Measurements from ENCODE around the gene JARID2. TPM values are rescaled to one million over a fixed set of nuclear protein-coding genes. Genes with fewer than 3 reads are reported as not detected.

The JARID2 gene
- total and polyA plus RNA-seq, 3 experiments from 2014 or later: 12.0 to 25.5 (median 25.0) TPM

DNA sequence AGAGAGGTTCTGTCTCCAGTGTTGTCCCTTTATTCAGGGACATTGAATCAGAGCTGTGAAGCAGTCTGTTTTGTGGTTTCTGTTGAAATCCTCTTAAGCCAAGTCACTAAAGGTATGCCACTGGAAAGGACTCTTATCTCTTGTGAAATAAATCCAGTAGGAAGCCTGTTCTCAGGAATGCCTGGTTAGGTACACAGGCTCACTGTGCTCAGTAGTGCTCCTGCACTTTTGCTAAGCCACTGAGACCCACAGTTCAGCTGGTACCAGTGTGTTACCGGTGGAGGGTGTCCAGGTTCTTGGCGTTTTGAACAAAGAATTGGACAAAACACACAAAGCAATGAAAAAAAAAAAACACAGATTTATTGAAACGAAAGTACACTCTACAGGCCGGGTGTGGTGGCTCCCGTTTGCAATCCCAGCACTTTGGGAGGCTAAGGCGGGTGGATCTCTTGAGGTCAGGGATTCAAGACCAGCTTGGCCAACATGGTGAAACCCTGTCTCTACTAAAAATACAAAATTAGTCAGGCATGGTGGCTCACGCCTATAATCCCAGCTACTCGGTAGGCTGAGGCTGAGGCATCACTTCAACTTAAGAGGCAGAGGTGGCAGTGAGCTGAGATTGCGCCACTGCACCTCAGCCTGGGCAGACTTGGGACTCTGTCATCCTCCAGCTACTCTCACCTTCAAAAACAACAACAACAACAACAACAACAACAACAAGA is 186.1 kb downstream of the JARID2 start:
- Histone ChIP-seq H3K4me1 (ENCODE audit: insufficient read depth, low read length) (peaks cover 46% of the 10 kb centered on the region), H3K27ac (ENCODE audit: low read depth, low read length) (no peak overlapping the region), H3K9me3 (ENCODE audit: low read length) (no peaks in the 10 kb centered on the region), H3K36me3 (ENCODE audit: insufficient read depth, low read length) (no peaks in the 10 kb centered on the region), H3K4me3 (ENCODE audit: low read length) (no peak overlapping the region), H3K27me3 (ENCODE audit: insufficient read depth, low read length, poor library complexity, severe bottlenecking) (no peaks in the 10 kb centered on the region)
- no peak for DNase-seq
- peaks cover 0 to 3% (median 0%) of the 10 kb centered on the region in 5 donors for H3K9me3 Mint-ChIP-seq
- H3K4me1 Mint-ChIP-seq: peaks cover 83 to 95% (median 95%) of the 10 kb centered on the region in 3 donors
- ChIA-PET CTCF (interaction anchor here (0.8 to 1.5 kb wide), 3 partner anchors 9 to 10 kb away, joined by 3 to 4 read pairs (median 3); no protein-coding TSS in a partner anchor), POLR2A (interaction anchor here (0.5 kb wide), 1 partner anchor 31 kb away, joined by 3 read pairs; no protein-coding TSS in a partner anchor)
- peak overlapping the region in 1 of 7 donors; percentile 13 for H3K4me3 Mint-ChIP-seq
- peak overlapping the region in 3 of 8 donors; percentile 17 to 73 (median 52) for H3K27ac Mint-ChIP-seq
- no peaks in the 10 kb centered on the region for H3K27me3 Mint-ChIP-seq
- H3K36me3 Mint-ChIP-seq: no peaks in the 10 kb centered on the region

DNA sequence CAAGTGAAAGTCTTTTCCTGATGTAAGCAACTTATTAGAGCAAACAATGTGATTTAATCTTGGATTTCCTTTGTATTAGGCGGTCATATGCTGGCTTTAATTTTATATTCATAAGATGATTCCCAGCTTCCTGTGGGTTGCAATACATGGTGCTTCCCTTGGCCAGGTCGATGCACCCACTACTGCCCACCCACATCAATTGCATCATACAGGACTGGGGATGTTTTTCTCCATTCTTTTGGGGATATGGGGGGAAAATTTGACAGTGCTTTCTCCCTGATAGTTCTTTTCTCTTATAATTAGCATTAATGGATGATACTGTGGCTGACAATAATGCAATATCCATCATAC is 187.6 kb downstream of the JARID2 start:
- no peak for DNase-seq
- peak overlapping the region in 6 of 7 donors; percentile 54 to 80 (median 60) for H3K4me3 Mint-ChIP-seq
- H3K4me1 Mint-ChIP-seq: peaks cover 85 to 96% (median 94%) of the 10 kb centered on the region in 3 donors
- no peaks in the 10 kb centered on the region for H3K27me3 Mint-ChIP-seq
- ChIA-PET POLR2A (no interaction called here), CTCF (no interaction called here)
- Histone ChIP-seq H3K27me3 (ENCODE audit: insufficient read depth, low read length, poor library complexity, severe bottlenecking) (no peaks in the 10 kb centered on the region), H3K4me1 (ENCODE audit: insufficient read depth, low read length) (peaks cover 40% of the 10 kb centered on the region), H3K27ac (ENCODE audit: low read depth, low read length) (no peak overlapping the region), H3K36me3 (ENCODE audit: insufficient read depth, low read length) (no peaks in the 10 kb centered on the region), H3K9me3 (ENCODE audit: low read length) (no peaks in the 10 kb centered on the region), H3K4me3 (ENCODE audit: low read length) (no peak overlapping the region)
- H3K9me3 Mint-ChIP-seq: peaks cover 0 to 3% (median 0%) of the 10 kb centered on the region in 5 donors
- no peaks in the 10 kb centered on the region for H3K36me3 Mint-ChIP-seq
- peak overlapping the region in 5 of 8 donors; percentile 38 to 71 (median 50) for H3K27ac Mint-ChIP-seq

GRCh38 chr6:15434263-15434662 is 188.4 kb downstream of the JARID2 start:
- POLR2A ChIA-PET: no interaction called here
- CTCF ChIA-PET: no interaction called here
- Histone ChIP-seq H3K9me3 (ENCODE audit: low read length) (no peaks in the 10 kb centered on the region), H3K27ac (ENCODE audit: low read depth, low read length) (no peak overlapping the region), H3K4me3 (ENCODE audit: low read length) (no peak overlapping the region), H3K27me3 (ENCODE audit: insufficient read depth, low read length, poor library complexity, severe bottlenecking) (no peaks in the 10 kb centered on the region), H3K36me3 (ENCODE audit: insufficient read depth, low read length) (no peaks in the 10 kb centered on the region), H3K4me1 (ENCODE audit: insufficient read depth, low read length) (peaks cover 48% of the 10 kb centered on the region)
- peak overlapping the region in 5 of 7 donors; percentile 1 to 79 (median 42) for H3K4me3 Mint-ChIP-seq
- no peak for DNase-seq
- H3K4me1 Mint-ChIP-seq: peaks cover 89 to 97% (median 97%) of the 10 kb centered on the region in 3 donors
- H3K9me3 Mint-ChIP-seq: peaks cover 0 to 3% (median 0%) of the 10 kb centered on the region in 5 donors
- no peaks in the 10 kb centered on the region for H3K27me3 Mint-ChIP-seq
- no peaks in the 10 kb centered on the region for H3K36me3 Mint-ChIP-seq
- H3K27ac Mint-ChIP-seq: peak overlapping the region in 7 of 8 donors; percentile 22 to 88 (median 74)

- Histone ChIP-seq H3K27ac (ENCODE audit: low read depth, low read length) (no peak overlapping the region), H3K9me3 (ENCODE audit: low read length) (no peaks in the 10 kb centered on the region), H3K36me3 (ENCODE audit: insufficient read depth, low read length) (no peaks in the 10 kb centered on the region), H3K27me3 (ENCODE audit: insufficient read depth, low read length, poor library complexity, severe bottlenecking) (no peaks in the 10 kb centered on the region), H3K4me3 (ENCODE audit: low read length) (no peak overlapping the region), H3K4me1 (ENCODE audit: insufficient read depth, low read length) (peaks cover 54% of the 10 kb centered on the region)
- CTCF ChIA-PET: no interaction called here
- POLR2A ChIA-PET: no interaction called here
- Mint-ChIP-seq H3K4me3 (peak overlapping the region in 3 of 7 donors; percentile 13 to 36 (median 16)), H3K4me1 (peaks cover 90 to 97% (median 97%) of the 10 kb centered on the region in 3 donors), H3K36me3 (no peaks in the 10 kb centered on the region), H3K27me3 (no peaks in the 10 kb centered on the region), H3K27ac (peak overlapping the region in 6 of 8 donors; percentile 0 to 88 (median 68)), H3K9me3 (peaks cover 0 to 3% (median 0%) of the 10 kb centered on the region in 5 donors)
- DNase-seq: no peak
Observed at GRCh38 chr6:15434823-15435380, 189.0 kb downstream of the JARID2 start.

DNA sequence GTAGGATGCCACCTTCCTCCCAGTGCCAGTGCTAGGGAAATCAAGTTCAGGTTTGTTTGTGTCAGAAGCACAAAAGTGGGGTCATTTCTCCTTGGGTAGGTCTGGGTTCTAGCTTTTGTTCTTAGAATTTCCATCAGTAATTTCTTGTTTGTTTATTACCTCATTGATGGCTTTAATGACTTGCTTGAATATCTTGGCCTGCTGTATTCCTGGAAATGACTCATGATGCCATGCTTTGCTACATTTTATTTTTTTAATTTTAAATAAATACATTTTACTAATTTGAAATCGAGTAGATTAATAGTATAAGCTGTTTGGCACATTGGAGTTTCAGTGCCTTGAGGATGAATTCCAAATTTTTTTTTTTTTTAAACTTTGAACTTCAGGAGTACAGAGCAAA is 189.6 kb downstream of the JARID2 start:
- no peak for DNase-seq
- Mint-ChIP-seq H3K4me3 (no peak overlapping the region), H3K4me1 (peaks cover 89 to 97% (median 97%) of the 10 kb centered on the region in 3 donors), H3K36me3 (no peaks in the 10 kb centered on the region), H3K27ac (no peak overlapping the region), H3K27me3 (no peaks in the 10 kb centered on the region), H3K9me3 (peaks cover 0 to 3% (median 0%) of the 10 kb centered on the region in 5 donors)
- Histone ChIP-seq H3K36me3 (ENCODE audit: insufficient read depth, low read length) (no peaks in the 10 kb centered on the region), H3K4me1 (ENCODE audit: insufficient read depth, low read length) (peaks cover 57% of the 10 kb centered on the region), H3K27ac (ENCODE audit: low read depth, low read length) (no peak overlapping the region), H3K4me3 (ENCODE audit: low read length) (no peak overlapping the region), H3K9me3 (ENCODE audit: low read length) (no peaks in the 10 kb centered on the region), H3K27me3 (ENCODE audit: insufficient read depth, low read length, poor library complexity, severe bottlenecking) (no peaks in the 10 kb centered on the region)
- POLR2A ChIA-PET: interaction anchor here (0.7 kb wide), 1 partner anchor 69 kb away, joined by 3 read pairs; no protein-coding TSS in a partner anchor
- CTCF ChIA-PET: no interaction called here

GRCh38 chr6:15436451-15436850 is 190.6 kb downstream of the JARID2 start:
- ChIA-PET POLR2A (no interaction called here), CTCF (no interaction called here)
- no peak overlapping the region for H3K4me3 ChIP-seq (ENCODE audit: low read length)
- H3K9me3 ChIP-seq (ENCODE audit: low read length): no peaks in the 10 kb centered on the region
- H3K36me3 Mint-ChIP-seq: no peaks in the 10 kb centered on the region
- H3K27ac ChIP-seq (ENCODE audit: low read depth, low read length): no peak overlapping the region
- no peak for DNase-seq
- no peaks in the 10 kb centered on the region for H3K36me3 ChIP-seq (ENCODE audit: insufficient read depth, low read length)
- peak overlapping the region in 4 of 8 donors; percentile 17 to 80 (median 74) for H3K27ac Mint-ChIP-seq
- no peaks in the 10 kb centered on the region for H3K27me3 ChIP-seq (ENCODE audit: insufficient read depth, low read length, poor library complexity, severe bottlenecking)
- H3K4me1 Mint-ChIP-seq: peaks cover 90 to 97% (median 97%) of the 10 kb centered on the region in 3 donors
- H3K4me1 ChIP-seq (ENCODE audit: insufficient read depth, low read length): peaks cover 62% of the 10 kb centered on the region
- H3K4me3 Mint-ChIP-seq: peak overlapping the region in 1 of 7 donors; percentile 24
- H3K27me3 Mint-ChIP-seq: no peaks in the 10 kb centered on the region
- peaks cover 0 to 3% (median 0%) of the 10 kb centered on the region in 5 donors for H3K9me3 Mint-ChIP-seq

- no peak overlapping the region for H3K27ac ChIP-seq (ENCODE audit: low read depth, low read length)
- peaks cover 62% of the 10 kb centered on the region for H3K4me1 ChIP-seq (ENCODE audit: insufficient read depth, low read length)
- DNase-seq: no peak
- peaks cover 0 to 3% (median 0%) of the 10 kb centered on the region in 5 donors for H3K9me3 Mint-ChIP-seq
- no peaks in the 10 kb centered on the region for H3K36me3 Mint-ChIP-seq
- no peaks in the 10 kb centered on the region for H3K36me3 ChIP-seq (ENCODE audit: insufficient read depth, low read length)
- H3K27me3 ChIP-seq (ENCODE audit: insufficient read depth, low read length, poor library complexity, severe bottlenecking): no peaks in the 10 kb centered on the region
- H3K4me1 Mint-ChIP-seq: peaks cover 83 to 91% (median 90%) of the 10 kb centered on the region in 3 donors
- H3K27ac Mint-ChIP-seq: peak overlapping the region in 3 of 8 donors; percentile 79 to 90 (median 80)
- H3K4me3 ChIP-seq (ENCODE audit: low read length): no peak overlapping the region
- no peaks in the 10 kb centered on the region for H3K9me3 ChIP-seq (ENCODE audit: low read length)
- POLR2A ChIA-PET: no interaction called here
- no peak overlapping the region for H3K4me3 Mint-ChIP-seq
- H3K27me3 Mint-ChIP-seq: no peaks in the 10 kb centered on the region
- CTCF ChIA-PET: no interaction called here
Observed at GRCh38 chr6:15437090-15437635, 191.3 kb downstream of the JARID2 start.
